AG04450 (cell line): ENCODE results near the gene TAGAP. TPM values are rescaled to one million over a fixed set of nuclear protein-coding genes. Genes with fewer than 3 reads are reported as not detected.

Experiments used
- CTCF ChIA-PET: fragments of 300-600, 350-600 bp; formaldehyde crosslinking; extraction: SDS; loops from one replicate; lab custom pipeline; 2022; ENCODE audit warnings: antibody characterized with exemption, inconsistent platforms; lab: Charles Lee
- POLR2A ChIA-PET: fragments of 350-600 bp; formaldehyde crosslinking; extraction: SDS; loops from one replicate; lab custom pipeline; 2021; ENCODE audit warnings: antibody characterized with exemption, inconsistent platforms; lab: Yijun Ruan, JAX
- DNase-seq: peaks from one replicate; pipeline ENCODE4 v3.0.0-alpha.2; 2011; ENCODE audit warnings: low read depth, low spot score
- H3K27ac ChIP-seq: one replicate; pipeline ENCODE4 v1.5.1; 2012; ENCODE audit warnings: low read depth, low read length, control low read depth
- H3K27me3 ChIP-seq: one replicate; pipeline ENCODE4 v1.6.0; 2012; ENCODE audit warnings: low read length; ENCODE audit not compliant: control insufficient read depth, insufficient read depth
- H3K4me3 ChIP-seq: 2 replicates; pipeline ENCODE4 v1.5.1; 2011; ENCODE audit warnings: mild to moderate bottlenecking, low read depth, low read length, control low read depth
- H3K9me3 ChIP-seq: 2 replicates; pipeline ENCODE4 v1.5.1; 2012; ENCODE audit warnings: low read length; ENCODE audit not compliant: control insufficient read depth, insufficient read depth
- polyA plus RNA-seq: library from polyadenylated mRNA; depleted of rRNA; stranded (reverse); fragments of >200 nt; gene quantifications from 2 replicates; pipeline ENCODE4 v1.2.3, GENCODE V29; 2011
- TF ChIP-seq, protein P1 (sequence below): IDR thresholded peaks from 2 replicates; pipeline ENCODE4 v1.5.1; 2011; ENCODE audit warnings: low read depth, low read length, control low read depth, inconsistent platforms

Gene TAGAP
- polyA plus RNA-seq, 1 experiment: not detected

GRCh38 chr6:159002432-159003155 lies 42.2 kb downstream of the TAGAP start:
- no peak for DNase-seq
- ChIA-PET POLR2A (no interaction called here), CTCF (interaction anchor here (0.5 kb wide), 1 partner anchor 188 kb away, joined by 4 read pairs; no protein-coding TSS in a partner anchor)

GRCh38 chr6:158999666-159000403 lies 45.0 kb downstream of the TAGAP start, which contains the start of gene RSPH3:
Gene RSPH3, minus strand, starts transcription at chr6:159000202. Its CDS starts 652 bp downstream, at chr6:158999550.
- no peaks in the 10 kb centered on the region for H3K27me3 ChIP-seq
- ChIA-PET POLR2A (interaction anchor here (1.3 kb wide), 1 partner anchor 130 kb away, joined by 3 read pairs; no protein-coding TSS in a partner anchor), CTCF (interaction anchor here (0.6 to 2.4 kb wide), 9 partner anchors 9 to 207 kb away, joined by 3 to 9 read pairs (median 4); no protein-coding TSS in a partner anchor)

More at GRCh38 chr6:159002432-159003155, 42.2 kb downstream of the TAGAP start:
- Histone ChIP-seq H3K27me3 (no peaks in the 10 kb centered on the region), H3K9me3 (peaks cover 4% of the 10 kb centered on the region; the same call in 1 of the 2 replicates), H3K27ac (no peak overlapping the region), H3K4me3 (no peak overlapping the region)
- TF ChIP-seq, protein P1, sequence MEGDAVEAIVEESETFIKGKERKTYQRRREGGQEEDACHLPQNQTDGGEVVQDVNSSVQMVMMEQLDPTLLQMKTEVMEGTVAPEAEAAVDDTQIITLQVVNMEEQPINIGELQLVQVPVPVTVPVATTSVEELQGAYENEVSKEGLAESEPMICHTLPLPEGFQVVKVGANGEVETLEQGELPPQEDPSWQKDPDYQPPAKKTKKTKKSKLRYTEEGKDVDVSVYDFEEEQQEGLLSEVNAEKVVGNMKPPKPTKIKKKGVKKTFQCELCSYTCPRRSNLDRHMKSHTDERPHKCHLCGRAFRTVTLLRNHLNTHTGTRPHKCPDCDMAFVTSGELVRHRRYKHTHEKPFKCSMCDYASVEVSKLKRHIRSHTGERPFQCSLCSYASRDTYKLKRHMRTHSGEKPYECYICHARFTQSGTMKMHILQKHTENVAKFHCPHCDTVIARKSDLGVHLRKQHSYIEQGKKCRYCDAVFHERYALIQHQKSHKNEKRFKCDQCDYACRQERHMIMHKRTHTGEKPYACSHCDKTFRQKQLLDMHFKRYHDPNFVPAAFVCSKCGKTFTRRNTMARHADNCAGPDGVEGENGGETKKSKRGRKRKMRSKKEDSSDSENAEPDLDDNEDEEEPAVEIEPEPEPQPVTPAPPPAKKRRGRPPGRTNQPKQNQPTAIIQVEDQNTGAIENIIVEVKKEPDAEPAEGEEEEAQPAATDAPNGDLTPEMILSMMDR: no peak

DNA sequence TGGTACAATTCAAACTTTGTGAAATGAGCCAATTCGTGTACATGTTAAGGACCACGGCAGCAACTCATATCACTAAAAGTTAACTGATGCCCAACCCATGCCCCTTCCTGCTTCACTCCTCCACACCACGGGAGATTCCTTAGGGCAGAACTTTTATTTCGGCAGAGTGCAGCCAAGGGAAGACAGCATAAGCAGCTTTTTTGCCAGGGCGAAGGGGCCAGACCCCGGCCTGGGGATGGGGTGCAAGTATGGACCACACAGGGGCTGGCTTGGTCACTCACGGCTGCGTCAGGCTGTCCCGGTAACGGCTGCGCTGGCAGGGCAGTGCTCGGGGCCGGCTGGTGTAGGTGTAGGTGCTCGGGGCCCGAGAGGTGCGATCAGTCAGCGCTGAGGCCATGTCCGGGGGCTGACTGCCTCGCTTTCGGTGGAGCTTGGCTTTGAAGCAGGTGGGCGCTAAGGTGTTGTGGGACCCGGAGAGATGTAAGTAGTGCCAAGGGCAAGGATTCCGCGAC lies 45.6 kb downstream of the TAGAP start:
- CTCF ChIA-PET: interaction anchor here (1.0 to 2.4 kb wide), 4 partner anchors 11 to 206 kb away, joined by 3 to 9 read pairs (median 4); no protein-coding TSS in a partner anchor
- H3K9me3 ChIP-seq: peaks cover 10% of the 10 kb centered on the region; the same call in 1 of the 2 replicates
- H3K27ac ChIP-seq: peak overlapping the region; percentile 31
- H3K27me3 ChIP-seq: no peaks in the 10 kb centered on the region
- H3K4me3 ChIP-seq: peak overlapping the region; percentile 95
- POLR2A ChIA-PET: no interaction called here
- TF ChIP-seq, protein P1: no peak
- no peak for DNase-seq

More at GRCh38 chr6:158999666-159000403, 45.0 kb downstream of the TAGAP start, which contains the start of gene RSPH3:
- peak within 1 kb of the TSS; percentile 95 for H3K4me3 ChIP-seq
- TF ChIP-seq, protein P1: no peak
- H3K27ac ChIP-seq: peak within 1 kb of the TSS; percentile 82
- peaks cover 10% of the 10 kb centered on the region; the same call in 1 of the 2 replicates for H3K9me3 ChIP-seq
- DNase-seq: peak; percentile 72

DNA sequence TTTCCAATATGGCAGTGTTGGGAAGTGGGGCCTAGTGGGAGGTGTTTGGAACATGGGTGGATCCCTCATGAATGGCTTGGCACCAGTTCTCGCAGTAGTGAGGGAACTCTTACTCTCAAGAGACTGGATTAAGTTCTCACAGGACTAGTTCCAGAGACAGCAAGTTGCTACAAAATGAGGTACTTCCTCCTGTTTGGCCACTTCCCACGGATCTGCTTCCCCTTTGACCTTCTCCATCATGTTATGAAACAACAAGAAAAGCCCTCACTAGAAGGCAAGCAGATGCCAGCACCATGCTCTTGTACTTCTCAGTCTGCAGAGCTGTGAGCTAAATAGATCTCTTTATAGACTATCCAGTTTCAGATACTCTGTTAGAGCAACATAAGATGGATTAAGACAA lies 47.9 kb downstream of the TAGAP start:
- no peak overlapping the region for H3K4me3 ChIP-seq
- CTCF ChIA-PET: no interaction called here
- peaks cover 10% of the 10 kb centered on the region; the same call in 1 of the 2 replicates for H3K9me3 ChIP-seq
- no peak for DNase-seq
- TF ChIP-seq, protein P1: no peak
- H3K27ac ChIP-seq: no peak overlapping the region
- POLR2A ChIA-PET: no interaction called here
- H3K27me3 ChIP-seq: no peaks in the 10 kb centered on the region
